GM23248 (cell line): Measurements from ENCODE around the gene HOXA2. TPM values are rescaled to one million over a fixed set of nuclear protein-coding genes. Genes with fewer than 3 reads are reported as not detected.
A peak's percentile ranks its signal among the peaks of the same experiment; 100 is the strongest.

ENCODE experiments used
- DNase-seq: peaks from one replicate; pipeline ENCODE4 v3.0.0-alpha.2; 2015
- H2AFZ ChIP-seq: fragments of 200-600 bp; sonication (generic); 2 replicates; pipeline ENCODE4 v1.6.1; 2016; ENCODE audit warnings: antibody characterized with exemption
- H3F3A ChIP-seq: fragments of 200-600 bp; sonication (generic); 2 replicates; pipeline ENCODE4 v1.6.1; 2016; ENCODE audit warnings: mild to moderate bottlenecking, antibody characterized with exemption, mixed run types; ENCODE audit not compliant: insufficient read depth
- H3K27ac ChIP-seq: fragments of 200-600 bp; sonication (generic); 2 replicates; pipeline ENCODE4 v1.5.1; 2016; ENCODE audit warnings: mild to moderate bottlenecking
- H3K27me3 ChIP-seq: fragments of 200-600 bp; sonication (generic); replicated peaks from 2 replicates; pipeline ENCODE4 v1.6.1; 2016; ENCODE audit warnings: mild to moderate bottlenecking; ENCODE audit not compliant: insufficient read depth
- H3K36me3 ChIP-seq: fragments of 200-600 bp; sonication (generic); 2 replicates; pipeline ENCODE4 v1.6.1; 2016; ENCODE audit warnings: low read depth, mild to moderate bottlenecking
- H3K4me1 ChIP-seq: fragments of 200-600 bp; sonication (generic); 2 replicates; pipeline ENCODE4 v1.6.1; 2016; ENCODE audit warnings: mild to moderate bottlenecking; ENCODE audit not compliant: insufficient read depth
- H3K4me2 ChIP-seq: fragments of 200-600 bp; sonication (generic); one replicate; pipeline ENCODE4 v1.6.1; 2016; ENCODE audit warnings: mild to moderate bottlenecking; ENCODE audit not compliant: unreplicated experiment
- H3K4me3 ChIP-seq: fragments of 200-600 bp; sonication (generic); 2 replicates; pipeline ENCODE4 v1.5.1; 2016; ENCODE audit warnings: mild to moderate bottlenecking
- H3K79me2 ChIP-seq: fragments of 200-600 bp; sonication (generic); 2 replicates; pipeline ENCODE4 v1.6.1; 2016; ENCODE audit warnings: mild to moderate bottlenecking; ENCODE audit not compliant: insufficient read depth
- H3K9ac ChIP-seq: fragments of 200-600 bp; sonication (generic); 2 replicates; pipeline ENCODE4 v1.6.1; 2016; ENCODE audit warnings: mild to moderate bottlenecking
- H3K9me2 ChIP-seq: fragments of 200-600 bp; sonication (generic); 2 replicates; pipeline ENCODE4 v1.6.1; 2016; ENCODE audit warnings: mixed run types, mild to moderate bottlenecking, moderate library complexity; ENCODE audit not compliant: insufficient read depth
- H3K9me3 ChIP-seq: fragments of 200-600 bp; sonication (generic); one replicate; pipeline ENCODE4 v1.6.1; 2017; ENCODE audit warnings: low read depth
- H4K20me1 ChIP-seq: fragments of 200-600 bp; sonication (generic); 2 replicates; pipeline ENCODE4 v1.6.0; 2016; ENCODE audit not compliant: insufficient read depth
- EZH2 ChIP-seq: fragments of 200-600 bp; sonication (generic); IDR thresholded peaks from 2 replicates; pipeline ENCODE4 v1.6.1; 2018; ENCODE audit warnings: antibody characterized with exemption, mild to moderate bottlenecking; ENCODE audit not compliant: insufficient read depth, poor library complexity, severe bottlenecking
- EZH2phosphoT487 ChIP-seq: fragments of 200-600 bp; sonication (generic); IDR thresholded peaks from 2 replicates; pipeline ENCODE4 v1.6.1; 2018; ENCODE audit warnings: antibody characterized with exemption, moderate library complexity, mild to moderate bottlenecking, low read depth; ENCODE audit not compliant: insufficient read depth
- whole genome bisulfite sequencing, 2 experiments: methylation state at CpG; one replicate each; pipeline ENCODE4 v1.1.6; 2015 to 2017; ENCODE audit warnings: low lambda C conversion rate in 2 of 2, low coverage in 1 of 2; ENCODE audit errors: missing lambda C conversion rate in 2 of 2; 5-methylcytosine and 5-hydroxymethylcytosine counted together
- in situ Hi-C: fragments of 300-500 bp; cut with MboI; formaldehyde crosslinking; loops from 2 replicates; pipeline ENCODE4 v1.15.0; 2020
- polyA plus RNA-seq: library from polyadenylated mRNA; unstranded; fragments of >200 nt; fragmentation: Nextera tagmentation; extraction: Ambion mirVana; gene quantifications from 2 replicates; pipeline ENCODE4 v1.2.1, GENCODE V29; 2016
- total RNA-seq: library from RNA; depleted of rRNA; stranded (reverse); fragments of >200 nt; shearing (Covaris generic); gene quantifications from 2 replicates; pipeline ENCODE4 v1.2.3, GENCODE V29; 2014

Gene HOXA2
- total and polyA plus RNA-seq, 2 experiments from 2014 or later = not detected

- no peaks in the 10 kb centered on the region for H3K79me2 ChIP-seq
- H3K27ac ChIP-seq = no peak overlapping the region
- 79 to 84% methylated on average over 48 to 66 of the region's 66 CpGs for WGBS, 2 experiments
- H3K9ac ChIP-seq = no peak overlapping the region
- H3K9me3 ChIP-seq = no peaks in the 10 kb centered on the region
- H4K20me1 ChIP-seq = no peaks in the 10 kb centered on the region
- in situ Hi-C loops = no loop called here
- DNase-seq = no peak
- H3F3A ChIP-seq = peaks cover 11% of the 10 kb centered on the region; the same call in 1 of the 2 replicates
- no peaks in the 10 kb centered on the region for H3K27me3 ChIP-seq
- no peak overlapping the region for H2AFZ ChIP-seq
- no peak overlapping the region for H3K4me3 ChIP-seq
- peaks cover 6% of the 10 kb centered on the region; the same call in 1 of the 2 replicates for H3K36me3 ChIP-seq
- TF ChIP-seq EZH2 = no peak
- no peak for TF ChIP-seq EZH2phosphoT487
- no peaks in the 10 kb centered on the region for H3K9me2 ChIP-seq
- H3K4me2 ChIP-seq = no peak overlapping the region
- peaks cover 7% of the 10 kb centered on the region; the same call in 1 of the 2 replicates for H3K4me1 ChIP-seq
Measured at GRCh38 chr7:27110186-27111031, 7.9 kb upstream of the HOXA2 start.

GRCh38 chr7:27109466-27110185 is 7.1 kb upstream of the HOXA2 start:
- H3K9me3 ChIP-seq = no peaks in the 10 kb centered on the region
- no peak for TF ChIP-seq EZH2
- no peak for TF ChIP-seq EZH2phosphoT487
- no peaks in the 10 kb centered on the region for H4K20me1 ChIP-seq
- WGBS, 2 experiments = 87 to 90% methylated on average over 4 of the region's 4 CpGs
- no peaks in the 10 kb centered on the region for H3K27me3 ChIP-seq
- DNase-seq = no peak
- peaks cover 6% of the 10 kb centered on the region; the same call in 1 of the 2 replicates for H3K36me3 ChIP-seq
- H3K9ac ChIP-seq = no peak overlapping the region
- in situ Hi-C loops = loop anchor here (10.0 kb wide), 1 partner anchor 255 kb away; no protein-coding TSS in a partner anchor
- H2AFZ ChIP-seq = no peak overlapping the region
- H3K4me1 ChIP-seq = peaks cover 7% of the 10 kb centered on the region; the same call in 1 of the 2 replicates
- H3K4me2 ChIP-seq = no peak overlapping the region
- no peak overlapping the region for H3K4me3 ChIP-seq
- no peaks in the 10 kb centered on the region for H3K79me2 ChIP-seq
- H3K27ac ChIP-seq = no peak overlapping the region
- no peaks in the 10 kb centered on the region for H3K9me2 ChIP-seq
- peaks cover 11% of the 10 kb centered on the region; the same call in 1 of the 2 replicates for H3F3A ChIP-seq

GRCh38 chr7:27108390-27109127 is 6.1 kb upstream of the HOXA2 start:
- Histone ChIP-seq H3K9ac (no peak overlapping the region), H3K27me3 (no peaks in the 10 kb centered on the region), H3K4me2 (no peak overlapping the region), H3K79me2 (no peaks in the 10 kb centered on the region), H2AFZ (no peak overlapping the region), H3K4me3 (no peak overlapping the region), H3K4me1 (peaks cover 7% of the 10 kb centered on the region; the same call in 1 of the 2 replicates), H4K20me1 (no peaks in the 10 kb centered on the region), H3K27ac (no peak overlapping the region), H3K9me2 (no peaks in the 10 kb centered on the region), H3K9me3 (no peaks in the 10 kb centered on the region), H3K36me3 (peaks cover 6% of the 10 kb centered on the region; the same call in 1 of the 2 replicates), H3F3A (peaks cover 11% of the 10 kb centered on the region; the same call in 1 of the 2 replicates)
- peak; percentile 17 for DNase-seq
- in situ Hi-C loops = loop anchor here (10.0 kb wide), 1 partner anchor 254 kb away; no protein-coding TSS in a partner anchor
- TF ChIP-seq EZH2 (no peak), EZH2phosphoT487 (no peak)
- WGBS, 2 experiments = 93 to 96% methylated on average over 31 to 41 of the region's 41 CpGs
